GM19035 (cell line): ENCODE data around the gene ANKUB1.

ENCODE experiments used
- ATAC-seq: cut with Tn5 transposase; IDR thresholded peaks from one replicate; pipeline ENCODE4 v1.9.1; 2021; ENCODE audit not compliant: unreplicated experiment

The ANKUB1 gene

GRCh38 chr3:149810846-149811245 lies 18.5 kb upstream of the ANKUB1 start:
- ATAC-seq, result no peak

GRCh38 chr3:149809699-149810098 lies 17.3 kb upstream of the ANKUB1 start:
- no peak for ATAC-seq

- no peak for ATAC-seq
Observed at GRCh38 chr3:149808209-149808829, 16.0 kb upstream of the ANKUB1 start.

- ATAC-seq, result no peak
Observed at GRCh38 chr3:149806171-149806778, 13.9 kb upstream of the ANKUB1 start.

- ATAC-seq, result no peak
Observed at GRCh38 chr3:149801639-149802038, 9.3 kb upstream of the ANKUB1 start.

GRCh38 chr3:149801195-149801594 lies 8.8 kb upstream of the ANKUB1 start:
- no peak for ATAC-seq

GRCh38 chr3:149800693-149801092 lies 8.3 kb upstream of the ANKUB1 start:
- ATAC-seq, result no peak

GRCh38 chr3:149796026-149796425 lies 3.7 kb upstream of the ANKUB1 start:
- ATAC-seq, result no peak

- no peak for ATAC-seq
Observed at GRCh38 chr3:149790698-149791097, 1.7 kb downstream of the ANKUB1 start.

- ATAC-seq, result no peak
Observed at GRCh38 chr3:149790268-149790667, 2.1 kb downstream of the ANKUB1 start.

- ATAC-seq, result no peak
Observed at GRCh38 chr3:149784064-149784704, 8.2 kb downstream of the ANKUB1 start.

- ATAC-seq, result no peak
Observed at GRCh38 chr3:149783576-149783975, 8.8 kb downstream of the ANKUB1 start.

GRCh38 chr3:149781741-149782140 lies 10.6 kb downstream of the ANKUB1 start:
- no peak for ATAC-seq

- no peak for ATAC-seq
Observed at GRCh38 chr3:149781211-149781610, 11.1 kb downstream of the ANKUB1 start.

- no peak for ATAC-seq
Observed at GRCh38 chr3:149777414-149778214, 14.7 kb downstream of the ANKUB1 start.

- no peak for ATAC-seq
Observed at GRCh38 chr3:149776170-149776569, 16.2 kb downstream of the ANKUB1 start.

GRCh38 chr3:149772861-149773260 lies 19.5 kb downstream of the ANKUB1 start:
- no peak for ATAC-seq

GRCh38 chr3:149771652-149772271 lies 20.6 kb downstream of the ANKUB1 start:
- ATAC-seq, result no peak

GRCh38 chr3:149770246-149770645 lies 22.1 kb downstream of the ANKUB1 start:
- ATAC-seq, result no peak

- ATAC-seq, result no peak
Observed at GRCh38 chr3:149768704-149769103, 23.6 kb downstream of the ANKUB1 start.

GRCh38 chr3:149767720-149768119 lies 24.6 kb downstream of the ANKUB1 start:
- no peak for ATAC-seq
